Measurements from ENCODE around the gene PCDHGA6.
A peak's percentile ranks its signal among the peaks of the same experiment; 100 is the strongest.
"Not testable (repeated sequence)": the region's sequence is repeated elsewhere in the genome, so short reads cannot be mapped to it uniquely, and the experiment has no call there.

The PCDHGA6 gene

GRCh38 chr5:141360685-141361084 is 13.0 kb upstream of the PCDHGA6 start:
- no peak for DNase-seq (ENCODE audit: low read depth)

DNA sequence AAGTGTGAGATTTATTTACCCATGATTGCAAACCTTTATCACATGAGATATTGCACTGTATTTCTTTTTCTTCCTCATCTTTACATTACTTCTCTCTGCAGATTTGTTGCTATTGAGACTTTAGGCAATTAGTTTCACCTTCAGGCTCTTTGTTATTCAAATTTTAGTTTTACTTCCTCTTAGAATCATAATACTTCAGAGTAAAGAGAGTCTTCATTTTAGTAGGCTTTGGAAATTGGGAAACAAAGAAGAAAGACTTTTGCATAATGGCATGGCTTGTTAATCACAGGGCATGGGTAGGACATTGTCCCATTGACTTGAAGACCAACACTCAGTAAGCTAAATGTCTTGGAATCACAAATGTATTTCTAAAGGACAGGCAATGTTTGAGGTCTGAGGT is 11.0 kb upstream of the PCDHGA6 start:
- no peak for DNase-seq (ENCODE audit: low read depth)

DNA sequence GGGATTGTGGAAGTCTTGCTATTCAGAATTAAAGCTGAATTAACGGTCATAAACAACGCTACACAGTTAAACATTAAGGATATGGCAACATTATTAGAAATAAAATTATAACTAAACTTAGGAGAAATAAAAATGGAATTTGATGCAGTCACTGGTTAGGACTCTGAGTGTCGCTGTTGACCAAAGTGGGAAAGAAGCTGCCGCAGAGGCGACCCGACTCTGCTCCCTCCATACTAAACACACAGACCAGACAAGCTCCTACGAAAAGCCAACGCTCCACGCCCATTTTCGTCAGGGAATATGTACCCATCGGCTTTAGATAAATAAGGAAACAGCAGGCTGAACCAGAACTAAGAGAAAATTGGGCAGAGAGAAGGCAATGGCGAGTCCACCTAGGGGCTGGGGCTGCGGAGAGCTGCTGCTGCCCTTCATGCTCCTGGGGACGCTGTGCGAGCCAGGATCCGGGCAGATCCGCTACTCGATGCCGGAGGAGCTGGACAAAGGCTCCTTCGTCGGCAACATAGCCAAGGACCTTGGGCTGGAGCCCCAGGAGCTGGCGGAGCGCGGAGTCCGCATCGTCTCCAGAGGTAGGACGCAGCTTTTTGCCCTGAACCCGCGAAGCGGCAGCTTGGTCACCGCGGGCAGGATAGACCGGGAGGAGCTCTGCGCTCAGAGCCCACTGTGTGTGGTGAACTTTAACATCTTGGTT is 9.6 kb upstream of the PCDHGA6 start, which contains the start of gene PCDHGA5:
TSS of gene PCDHGA5 (plus strand) at position 211 of the 709 bp plus-strand sequence. CDS start at position 380, 169 bp downstream.
- no peak for DNase-seq (ENCODE audit: low read depth)

DNA sequence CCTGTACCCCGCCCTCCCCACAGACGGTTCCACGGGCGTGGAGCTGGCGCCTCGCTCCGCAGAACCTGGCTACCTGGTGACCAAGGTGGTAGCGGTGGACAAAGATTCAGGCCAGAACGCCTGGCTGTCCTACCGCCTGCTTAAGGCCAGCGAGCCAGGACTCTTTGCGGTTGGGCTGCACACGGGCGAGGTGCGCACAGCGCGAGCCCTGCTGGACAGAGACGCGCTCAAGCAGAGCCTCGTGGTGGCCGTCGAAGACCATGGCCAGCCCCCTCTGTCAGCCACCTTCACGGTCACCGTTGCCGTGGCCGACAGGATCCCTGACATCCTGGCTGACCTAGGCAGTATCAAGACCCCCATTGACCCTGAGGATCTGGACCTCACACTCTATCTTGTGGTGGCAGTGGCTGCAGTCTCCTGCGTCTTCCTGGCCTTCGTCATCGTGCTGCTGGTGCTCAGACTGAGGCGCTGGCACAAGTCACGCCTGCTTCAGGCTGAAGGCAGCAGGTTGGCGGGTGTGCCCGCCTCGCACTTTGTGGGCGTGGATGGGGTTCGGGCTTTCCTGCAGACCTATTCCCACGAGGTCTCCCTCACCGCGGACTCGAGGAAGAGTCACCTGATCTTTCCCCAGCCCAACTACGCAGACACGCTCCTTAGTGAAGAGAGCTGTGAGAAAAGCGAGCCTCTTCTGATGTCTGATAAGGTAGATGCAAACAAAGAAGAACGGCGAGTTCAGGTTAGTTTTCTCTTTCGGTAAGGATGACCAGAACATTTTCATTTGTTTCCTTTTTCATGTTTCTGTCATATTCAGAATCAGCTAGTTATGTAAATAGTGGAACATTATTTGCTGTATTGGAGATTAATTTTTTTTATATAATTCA is 7.4 kb upstream of the PCDHGA6 start:
- DNase-seq (ENCODE audit: low read depth): no peak

- DNase-seq (ENCODE audit: low read depth): peak; percentile 52
These were observed 3.5 kb upstream of the PCDHGA6 start, which contains the start of gene PCDHGB3 for GRCh38 chr5:141369994-141370848. Gene PCDHGB3 (plus strand): TSS chr5:141370242. CDS start chr5:141370395, 153 bp downstream.

DNA sequence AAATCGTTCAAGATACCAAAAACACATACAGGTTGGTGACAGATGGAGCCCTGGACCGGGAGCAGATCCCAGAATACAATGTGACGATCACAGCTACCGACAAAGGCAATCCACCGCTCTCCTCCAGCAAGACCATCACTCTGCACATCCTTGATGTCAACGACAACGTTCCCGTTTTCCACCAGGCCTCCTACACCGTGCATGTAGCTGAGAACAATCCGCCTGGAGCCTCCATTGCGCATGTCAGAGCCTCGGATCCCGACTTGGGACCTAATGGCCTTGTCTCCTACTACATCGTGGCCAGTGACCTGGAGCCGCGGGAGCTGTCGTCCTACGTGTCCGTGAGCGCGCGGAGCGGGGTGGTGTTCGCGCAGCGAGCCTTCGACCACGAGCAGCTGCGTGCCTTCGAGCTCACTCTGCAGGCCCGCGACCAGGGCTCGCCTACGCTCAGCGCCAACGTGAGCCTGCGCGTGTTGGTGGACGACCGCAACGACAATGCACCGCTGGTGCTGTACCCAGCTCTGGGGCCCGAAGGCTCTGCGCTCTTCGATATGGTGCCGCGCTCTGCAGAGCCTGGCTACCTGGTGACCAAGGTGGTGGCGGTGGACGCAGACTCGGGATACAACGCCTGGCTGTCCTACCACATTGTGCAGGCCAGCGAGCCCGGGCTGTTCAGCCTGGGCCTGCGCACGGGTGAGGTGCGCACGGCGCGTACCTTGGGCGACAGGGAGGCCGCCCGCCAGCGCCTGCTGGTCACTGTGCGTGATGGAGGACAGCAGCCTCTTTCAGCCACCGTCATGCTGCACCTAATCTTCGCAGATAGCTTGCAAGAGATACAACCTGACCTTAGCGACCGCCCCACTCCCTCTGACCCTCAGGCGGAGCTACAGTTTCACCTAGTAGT is 1.9 kb upstream of the PCDHGA6 start:
- DNase-seq (ENCODE audit: low read depth): no peak

DNA sequence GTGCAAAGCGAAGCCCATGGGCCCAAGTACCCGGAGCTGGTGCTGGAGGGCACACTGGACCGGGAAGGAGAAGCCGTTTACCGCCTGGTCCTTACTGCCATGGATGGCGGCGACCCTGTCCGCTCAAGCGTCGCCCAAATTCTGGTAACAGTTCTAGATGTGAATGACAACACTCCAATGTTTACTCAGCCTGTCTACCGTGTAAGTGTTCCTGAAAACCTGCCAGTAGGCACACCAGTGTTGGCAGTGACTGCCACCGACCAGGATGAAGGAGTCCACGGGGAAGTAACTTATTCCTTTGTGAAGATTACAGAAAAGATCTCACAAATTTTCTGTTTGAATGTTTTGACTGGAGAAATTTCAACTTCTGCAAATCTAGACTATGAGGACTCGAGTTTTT is 936 bp downstream of the PCDHGA6 start:
- DNase-seq (ENCODE audit: low read depth): no peak

DNA sequence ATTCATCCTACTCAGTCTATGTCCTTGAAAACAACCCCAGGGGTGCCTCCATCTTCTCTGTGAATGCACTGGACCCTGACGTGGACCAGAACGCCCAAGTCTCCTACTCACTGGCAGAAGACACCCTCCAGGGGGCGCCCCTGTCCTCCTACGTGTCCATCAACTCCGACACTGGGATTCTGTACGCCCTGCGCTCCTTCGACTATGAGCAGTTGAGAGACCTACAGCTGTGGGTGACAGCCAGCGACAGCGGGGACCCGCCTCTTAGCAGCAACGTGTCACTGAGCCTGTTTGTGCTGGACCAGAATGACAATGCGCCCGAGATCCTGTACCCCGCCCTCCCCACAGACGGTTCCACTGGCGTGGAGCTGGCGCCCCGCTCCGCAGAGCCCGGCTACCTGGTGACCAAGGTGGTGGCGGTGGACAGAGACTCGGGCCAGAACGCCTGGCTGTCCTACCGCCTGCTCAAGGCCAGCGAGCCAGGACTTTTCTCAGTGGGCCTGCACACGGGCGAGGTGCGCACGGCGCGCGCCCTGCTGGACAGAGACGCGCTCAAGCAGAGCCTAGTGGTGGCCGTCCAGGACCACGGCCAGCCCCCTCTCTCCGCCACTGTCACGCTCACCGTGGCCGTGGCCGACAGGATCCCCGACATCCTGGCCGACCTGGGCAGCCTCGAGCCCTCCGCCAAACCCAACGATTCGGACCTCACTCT is 1.9 kb downstream of the PCDHGA6 start:
- not testable (repeated sequence) for DNase-seq (ENCODE audit: low read depth)

DNA sequence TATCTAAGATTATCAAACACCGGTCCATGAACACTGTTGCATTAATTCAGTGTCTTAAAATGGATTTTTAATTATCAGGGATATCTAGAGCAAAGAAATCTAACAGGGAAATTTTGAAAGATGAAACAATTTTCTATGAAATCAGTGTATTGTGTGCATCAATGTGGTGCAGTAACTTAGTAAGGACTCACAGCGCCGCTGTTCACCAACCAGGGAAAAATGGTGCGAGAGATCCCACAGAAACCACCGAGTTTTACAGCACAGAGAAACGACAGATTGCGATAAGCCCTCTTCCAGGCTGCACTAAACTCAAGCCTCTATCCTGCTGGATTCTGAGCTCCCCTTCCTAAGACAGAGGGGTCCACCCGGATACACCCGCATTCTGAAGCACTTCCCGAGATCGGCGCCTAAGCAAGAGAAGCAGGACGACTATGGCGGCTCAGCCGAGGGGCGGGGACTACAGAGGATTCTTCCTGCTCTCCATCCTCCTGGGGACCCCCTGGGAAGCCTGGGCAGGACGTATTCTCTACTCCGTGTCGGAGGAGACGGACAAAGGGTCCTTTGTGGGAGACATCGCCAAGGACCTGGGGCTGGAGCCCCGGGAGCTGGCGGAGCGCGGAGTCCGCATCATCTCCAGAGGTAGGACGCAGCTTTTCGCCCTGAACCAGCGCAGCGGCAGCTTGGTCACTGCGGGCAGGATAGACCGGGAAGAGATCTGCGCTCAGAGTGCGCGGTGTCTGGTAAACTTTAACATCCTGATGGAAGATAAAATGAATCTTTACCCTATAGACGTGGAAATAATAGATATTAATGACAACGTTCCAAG is 9.0 kb downstream of the PCDHGA6 start, which contains the start of gene PCDHGA7:
TSS of gene PCDHGA7 (plus strand) at position 274 of the 826 bp plus-strand sequence. CDS start at position 432, 158 bp downstream.
- DNase-seq (ENCODE audit: low read depth): peak; percentile 17

- DNase-seq (ENCODE audit: low read depth): no peak
These were observed 9.7 kb downstream of the PCDHGA6 start for GRCh38 chr5:141383345-141383744.

- no peak for DNase-seq (ENCODE audit: low read depth)
These were observed 11.0 kb downstream of the PCDHGA6 start for GRCh38 chr5:141384471-141385267.

DNA sequence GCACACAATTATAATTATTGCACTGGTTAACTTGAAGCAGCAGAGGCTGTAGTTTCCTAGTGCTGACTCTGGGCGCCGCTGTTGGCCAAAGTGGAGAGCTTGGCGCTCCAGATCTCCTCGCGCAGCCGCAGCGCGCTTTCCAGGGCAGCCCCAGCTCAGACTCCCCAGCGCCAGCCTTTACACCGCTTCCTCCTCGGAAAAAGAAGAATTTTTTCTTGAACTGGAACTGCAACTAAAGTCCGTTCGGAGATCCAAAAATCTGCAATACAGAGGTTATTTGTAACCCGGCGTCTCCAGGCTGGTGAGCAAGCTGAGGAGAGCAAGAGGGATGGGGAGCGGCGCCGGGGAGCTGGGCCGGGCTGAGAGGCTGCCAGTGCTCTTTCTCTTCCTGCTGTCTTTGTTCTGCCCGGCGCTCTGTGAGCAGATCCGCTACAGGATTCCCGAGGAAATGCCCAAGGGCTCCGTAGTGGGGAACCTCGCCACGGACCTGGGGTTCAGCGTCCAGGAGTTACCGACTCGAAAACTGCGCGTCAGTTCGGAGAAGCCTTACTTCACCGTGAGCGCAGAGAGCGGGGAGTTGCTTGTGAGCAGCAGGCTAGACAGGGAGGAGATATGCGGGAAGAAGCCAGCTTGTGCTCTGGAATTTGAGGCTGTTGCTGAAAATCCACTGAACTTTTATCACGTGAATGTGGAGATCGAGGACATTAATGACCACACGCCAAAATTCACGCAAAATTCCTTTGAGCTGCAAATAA is 14.0 kb downstream of the PCDHGA6 start, which contains the start of gene PCDHGB4:
TSS of gene PCDHGB4 (plus strand) at position 142 of the 755 bp plus-strand sequence. CDS start at position 329, 187 bp downstream.
- peak; percentile 13 for DNase-seq (ENCODE audit: low read depth)

DNA sequence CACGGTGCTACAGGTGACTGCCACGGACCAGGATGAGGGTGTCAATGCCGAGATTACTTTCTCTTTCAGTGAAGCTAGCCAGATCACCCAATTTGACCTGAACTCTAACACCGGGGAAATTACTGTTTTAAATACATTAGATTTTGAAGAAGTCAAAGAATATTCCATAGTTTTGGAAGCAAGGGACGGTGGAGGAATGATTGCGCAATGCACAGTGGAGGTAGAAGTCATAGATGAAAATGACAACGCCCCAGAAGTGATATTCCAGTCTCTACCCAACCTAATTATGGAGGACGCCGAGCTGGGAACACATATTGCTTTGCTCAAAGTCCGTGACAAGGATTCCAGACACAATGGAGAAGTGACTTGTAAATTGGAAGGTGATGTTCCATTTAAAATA is 15.0 kb downstream of the PCDHGA6 start:
- no peak for DNase-seq (ENCODE audit: low read depth)

- no peak for DNase-seq (ENCODE audit: low read depth)
These were observed 15.7 kb downstream of the PCDHGA6 start for GRCh38 chr5:141389153-141390042.

GRCh38 chr5:141392429-141393198 is 18.9 kb downstream of the PCDHGA6 start, which contains the start of gene PCDHGA8:
Gene PCDHGA8 (plus strand): TSS chr5:141392633. CDS start chr5:141392814, 181 bp downstream.
- no peak for DNase-seq (ENCODE audit: low read depth)

GRCh38 chr5:141393267-141393666 is 19.6 kb downstream of the PCDHGA6 start:
- no peak for DNase-seq (ENCODE audit: low read depth)
